Mesothelial cell of epicardium (in vitro differentiated cells): ENCODE results near the gene TRIM4. TPM values are rescaled to one million over a fixed set of nuclear protein-coding genes. Genes with fewer than 3 reads are reported as not detected.
A peak's percentile ranks its signal among the peaks of the same experiment; 100 is the strongest.

Experiments used
- DNase-seq, 2 experiments: peaks; one replicate each; pipeline ENCODE4 v3.0.0; 2021; ENCODE audit warnings: low spot score in 2 of 2; ENCODE audit not compliant: unreplicated experiment in 2 of 2
- H3K27ac Mint-ChIP-seq: 2 replicates; pipeline ENCODE4 v1.8.0; 2021; ENCODE audit warnings: mixed read lengths
- H3K27me3 Mint-ChIP-seq: 2 replicates; pipeline ENCODE4 v1.8.0; 2021; ENCODE audit warnings: low read depth, mixed read lengths
- H3K36me3 Mint-ChIP-seq: 2 replicates; pipeline ENCODE4 v1.8.0; 2021; ENCODE audit warnings: mixed read lengths
- H3K4me1 Mint-ChIP-seq: 2 replicates; pipeline ENCODE4 v1.8.0; 2021; ENCODE audit warnings: mixed read lengths
- H3K4me3 Mint-ChIP-seq: 2 replicates; pipeline ENCODE4 v1.8.0; 2021; ENCODE audit warnings: mild to moderate bottlenecking, moderate library complexity, mixed read lengths
- H3K9me3 Mint-ChIP-seq: 2 replicates; pipeline ENCODE4 v1.8.0; 2021; ENCODE audit warnings: mixed read lengths
- total RNA-seq: library from RNA; stranded (reverse); gene quantifications from 3 replicates; pipeline ENCODE4 v1.2.1, GENCODE V29; 2021
- TF ChIP-seq, protein P1 (sequence below): fragments of 200-600 bp; sonication (generic); IDR thresholded peaks from one replicate; pipeline ENCODE4 v1.5.0; 2021; ENCODE audit warnings: antibody characterized with exemption; ENCODE audit not compliant: unreplicated experiment

Gene TRIM4
- total RNA-seq, 1 donor from 2014 or later = 13.1 TPM

DNA sequence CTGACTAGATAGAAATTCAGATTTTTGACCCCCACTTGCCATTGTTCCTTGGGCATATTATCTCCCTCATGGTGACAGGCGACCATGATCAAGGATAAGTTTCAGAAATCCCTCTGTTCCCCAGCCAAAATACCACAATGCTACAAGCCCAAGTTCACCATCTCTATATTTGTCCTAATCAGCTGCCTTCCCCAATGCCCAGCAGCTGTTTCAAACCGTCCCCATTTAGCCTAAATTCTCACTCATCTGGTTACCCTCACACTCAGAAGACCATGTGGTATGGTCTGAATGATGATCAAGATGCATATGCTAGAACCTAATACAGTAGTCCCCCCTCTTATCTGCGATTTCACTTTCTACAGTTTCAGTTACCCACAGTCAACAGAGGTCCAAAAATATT is 11.0 kb upstream of the TRIM4 start:
- Mint-ChIP-seq H3K4me1 (peaks cover 32% of the 10 kb centered on the region), H3K4me3 (no peak overlapping the region), H3K27ac (no peak overlapping the region), H3K9me3 (no peaks in the 10 kb centered on the region), H3K27me3 (peaks cover 57% of the 10 kb centered on the region), H3K36me3 (no peaks in the 10 kb centered on the region)
- DNase-seq = no peak
- TF ChIP-seq, protein P1, sequence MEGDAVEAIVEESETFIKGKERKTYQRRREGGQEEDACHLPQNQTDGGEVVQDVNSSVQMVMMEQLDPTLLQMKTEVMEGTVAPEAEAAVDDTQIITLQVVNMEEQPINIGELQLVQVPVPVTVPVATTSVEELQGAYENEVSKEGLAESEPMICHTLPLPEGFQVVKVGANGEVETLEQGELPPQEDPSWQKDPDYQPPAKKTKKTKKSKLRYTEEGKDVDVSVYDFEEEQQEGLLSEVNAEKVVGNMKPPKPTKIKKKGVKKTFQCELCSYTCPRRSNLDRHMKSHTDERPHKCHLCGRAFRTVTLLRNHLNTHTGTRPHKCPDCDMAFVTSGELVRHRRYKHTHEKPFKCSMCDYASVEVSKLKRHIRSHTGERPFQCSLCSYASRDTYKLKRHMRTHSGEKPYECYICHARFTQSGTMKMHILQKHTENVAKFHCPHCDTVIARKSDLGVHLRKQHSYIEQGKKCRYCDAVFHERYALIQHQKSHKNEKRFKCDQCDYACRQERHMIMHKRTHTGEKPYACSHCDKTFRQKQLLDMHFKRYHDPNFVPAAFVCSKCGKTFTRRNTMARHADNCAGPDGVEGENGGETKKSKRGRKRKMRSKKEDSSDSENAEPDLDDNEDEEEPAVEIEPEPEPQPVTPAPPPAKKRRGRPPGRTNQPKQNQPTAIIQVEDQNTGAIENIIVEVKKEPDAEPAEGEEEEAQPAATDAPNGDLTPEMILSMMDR = no peak

DNA sequence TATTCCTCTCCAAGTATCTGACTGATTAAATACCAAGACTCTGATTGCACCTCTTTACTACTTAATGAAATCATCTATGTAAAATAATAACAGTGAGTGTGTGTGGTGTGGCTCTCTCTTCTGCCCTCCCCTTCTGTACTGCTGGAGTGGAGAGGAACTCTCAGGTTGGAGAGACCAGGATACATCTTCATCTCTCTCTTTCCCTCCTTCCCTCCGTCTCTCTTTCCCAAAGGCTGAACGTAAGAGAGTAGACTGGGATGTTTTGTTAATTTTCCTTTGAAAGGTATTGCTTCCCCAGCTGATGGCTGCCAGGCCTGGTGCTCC is 10.4 kb upstream of the TRIM4 start:
- no peaks in the 10 kb centered on the region for H3K36me3 Mint-ChIP-seq
- H3K27me3 Mint-ChIP-seq = peaks cover 50% of the 10 kb centered on the region
- TF ChIP-seq, protein P1 = no peak
- H3K27ac Mint-ChIP-seq = no peak overlapping the region
- no peaks in the 10 kb centered on the region for H3K9me3 Mint-ChIP-seq
- H3K4me1 Mint-ChIP-seq = peaks cover 25% of the 10 kb centered on the region
- H3K4me3 Mint-ChIP-seq = peak overlapping the region; percentile 57
- DNase-seq = no peak

DNA sequence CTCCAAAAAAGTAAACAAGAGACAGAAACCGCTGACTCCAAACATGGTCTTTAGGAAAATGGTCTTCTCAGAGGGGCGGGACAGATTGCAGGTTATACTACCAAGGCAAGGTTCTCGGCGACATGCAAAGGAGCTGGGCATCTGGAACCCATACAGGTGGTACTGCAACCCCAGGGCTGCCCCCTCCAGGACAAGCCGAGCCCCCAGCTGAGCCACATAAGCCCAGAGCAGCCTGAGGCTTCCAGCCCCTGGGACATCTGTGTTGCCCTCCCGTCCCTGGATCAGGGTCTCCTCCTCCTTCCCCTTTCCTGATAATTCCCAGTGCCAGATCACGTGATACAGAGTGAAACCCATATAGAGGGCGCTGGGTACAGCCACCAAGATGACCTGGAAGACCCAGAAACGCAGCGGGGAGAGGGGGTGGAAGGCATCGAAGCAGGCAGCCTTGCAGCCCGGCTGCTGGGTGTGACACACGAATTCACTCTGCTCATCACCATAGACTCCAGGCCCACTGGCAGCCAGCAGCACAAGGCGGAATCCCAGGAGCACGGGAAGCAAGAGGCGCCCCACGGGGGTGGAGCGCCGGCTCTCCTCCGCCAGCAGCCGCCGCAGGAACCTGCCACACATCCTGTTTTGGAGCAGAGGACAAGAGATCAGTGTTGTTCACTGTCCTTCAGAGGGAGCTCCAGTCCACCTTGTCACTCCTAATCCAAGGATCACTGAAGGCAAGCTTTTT is 9.8 kb upstream of the TRIM4 start, which contains the start of gene GJC3:
GJC3 (minus strand) TSS at position 627 of the 736 bp plus-strand sequence; CDS start at position 627, 0 bp downstream.
- TF ChIP-seq, protein P1 = no peak
- no peak within 1 kb of the TSS for H3K27ac Mint-ChIP-seq
- H3K4me3 Mint-ChIP-seq = peak within 1 kb of the TSS; percentile 57
- DNase-seq = peak; percentile 27 to 47
- H3K9me3 Mint-ChIP-seq = no peaks in the 10 kb centered on the region
- peaks cover 20% of the 10 kb centered on the region for H3K4me1 Mint-ChIP-seq
- no peaks in the 10 kb centered on the region for H3K36me3 Mint-ChIP-seq
- peaks cover 45% of the 10 kb centered on the region for H3K27me3 Mint-ChIP-seq

DNA sequence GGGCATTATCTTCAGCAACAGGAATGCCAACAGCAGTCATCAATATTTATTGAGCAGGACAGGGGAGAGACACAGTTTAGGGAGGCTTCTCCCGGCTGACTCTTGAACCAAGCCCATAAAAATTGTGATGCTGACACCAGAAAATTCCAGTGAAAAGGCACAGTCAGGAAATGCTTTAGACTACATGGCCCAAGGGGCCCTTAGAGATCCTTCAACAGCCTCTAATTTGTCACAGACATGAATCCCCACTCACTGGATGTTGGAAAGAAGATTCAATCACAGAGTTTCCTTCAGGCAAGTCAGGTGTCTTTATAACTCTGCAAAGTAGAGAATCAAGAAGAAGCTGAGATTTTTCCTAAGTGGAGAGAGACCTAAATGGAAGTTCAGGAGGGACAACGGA is 8.9 kb upstream of the TRIM4 start:
- Mint-ChIP-seq H3K4me3 (peak overlapping the region; percentile 32), H3K27ac (no peak overlapping the region), H3K27me3 (peaks cover 40% of the 10 kb centered on the region), H3K9me3 (no peaks in the 10 kb centered on the region), H3K36me3 (no peaks in the 10 kb centered on the region), H3K4me1 (peaks cover 20% of the 10 kb centered on the region)
- TF ChIP-seq, protein P1 = no peak
- DNase-seq = no peak

DNA sequence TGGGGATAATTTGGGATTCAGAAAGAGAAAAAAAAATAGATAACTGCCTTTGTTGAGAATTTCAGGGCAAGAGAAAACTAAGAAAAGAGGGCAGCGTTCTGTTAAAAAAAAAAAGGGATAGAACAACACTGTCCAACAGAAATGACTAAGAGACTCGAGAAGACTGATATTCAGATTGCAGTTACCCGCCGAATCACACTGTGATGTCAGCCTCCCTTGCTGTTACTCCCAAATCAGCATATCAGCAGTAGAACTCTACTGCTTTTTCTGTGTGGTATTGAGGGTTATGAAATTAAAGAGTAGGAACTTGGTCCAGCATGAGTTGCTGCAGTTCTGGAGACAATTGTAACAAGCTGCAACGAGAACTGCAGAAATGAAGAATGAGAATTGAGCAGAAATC is 8.2 kb upstream of the TRIM4 start:
- Mint-ChIP-seq H3K4me3 (no peak overlapping the region), H3K4me1 (peaks cover 20% of the 10 kb centered on the region), H3K36me3 (no peaks in the 10 kb centered on the region), H3K27me3 (peaks cover 36% of the 10 kb centered on the region), H3K9me3 (no peaks in the 10 kb centered on the region), H3K27ac (no peak overlapping the region)
- TF ChIP-seq, protein P1 = no peak
- DNase-seq = no peak

DNA sequence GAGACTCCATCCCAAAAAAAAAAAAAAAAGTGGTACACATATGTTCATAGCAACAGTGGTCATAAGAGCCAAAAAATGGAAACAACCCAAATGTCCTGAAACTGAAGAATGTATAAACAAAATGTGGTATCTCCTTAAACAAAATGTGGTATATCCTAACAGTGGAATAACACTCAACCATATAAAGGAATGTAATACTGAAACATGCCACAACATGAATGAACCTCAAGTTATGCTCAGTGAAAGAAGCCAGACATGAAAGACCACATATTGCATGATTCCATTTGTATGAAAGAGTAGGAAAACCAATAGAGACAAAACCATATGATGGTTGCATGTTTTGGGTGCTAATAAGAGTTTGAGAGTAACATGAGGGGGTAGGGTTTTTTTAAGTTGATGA is 7.0 kb upstream of the TRIM4 start:
- no peak overlapping the region for H3K27ac Mint-ChIP-seq
- H3K4me3 Mint-ChIP-seq = no peak overlapping the region
- peaks cover 29% of the 10 kb centered on the region for H3K27me3 Mint-ChIP-seq
- DNase-seq = no peak
- TF ChIP-seq, protein P1 = no peak
- peaks cover 9% of the 10 kb centered on the region for H3K9me3 Mint-ChIP-seq
- H3K36me3 Mint-ChIP-seq = peaks cover 9% of the 10 kb centered on the region
- peaks cover 20% of the 10 kb centered on the region for H3K4me1 Mint-ChIP-seq
